Medulla oblongata (tissue), 1 donor: ENCODE results near the gene LRRC8B.
"Not testable (repeated sequence)": the region's sequence is repeated elsewhere in the genome, so short reads cannot be mapped to it uniquely, and the experiment has no call there.

Source experiments
- DNase-seq: peaks from one replicate; pipeline ENCODE4 v3.0.0-alpha.2; 2015; ENCODE audit errors: extremely low spot score

LRRC8B gene

GRCh38 chr1:89524369-89525168, at the start of gene LRRC8B:
Gene LRRC8B (plus strand): TSS chr1:89524829. CDS start chr1:89582651, 57,822 bp downstream.
- peak; percentile 94 for DNase-seq

- no peak for DNase-seq
Measured at GRCh38 chr1:89475269-89475668, 49.4 kb upstream of the LRRC8B start.

GRCh38 chr1:89476072-89476471, 48.6 kb upstream of the LRRC8B start:
- DNase-seq, result no peak

- peak; percentile 95 for DNase-seq
Measured at GRCh38 chr1:89483010-89483756, 41.4 kb upstream of the LRRC8B start.

GRCh38 chr1:89483757-89484077, 40.9 kb upstream of the LRRC8B start:
- no peak for DNase-seq

GRCh38 chr1:89484092-89485038, 40.3 kb upstream of the LRRC8B start:
- DNase-seq, result no peak

- DNase-seq, result no peak
Measured at GRCh38 chr1:89487972-89488371, 36.7 kb upstream of the LRRC8B start.

- no peak for DNase-seq
Measured at GRCh38 chr1:89489047-89489729, 35.4 kb upstream of the LRRC8B start.

GRCh38 chr1:89490389-89490788, 34.2 kb upstream of the LRRC8B start:
- DNase-seq, result no peak

GRCh38 chr1:89499320-89499719, 25.3 kb upstream of the LRRC8B start:
- DNase-seq, result peak; percentile 26

- no peak for DNase-seq
Measured at GRCh38 chr1:89502042-89502441, 22.6 kb upstream of the LRRC8B start.

- DNase-seq, result no peak
Measured at GRCh38 chr1:89502895-89503294, 21.7 kb upstream of the LRRC8B start.

GRCh38 chr1:89503690-89504089, 20.9 kb upstream of the LRRC8B start:
- no peak for DNase-seq

- DNase-seq, result not testable (repeated sequence)
Measured at GRCh38 chr1:89510061-89510460, 14.6 kb upstream of the LRRC8B start.

- DNase-seq, result no peak
Measured at GRCh38 chr1:89512996-89513720, 11.5 kb upstream of the LRRC8B start.

GRCh38 chr1:89516055-89516454, 8.6 kb upstream of the LRRC8B start:
- DNase-seq, result no peak

- peak; percentile 16 for DNase-seq
Measured at GRCh38 chr1:89518221-89518631, 6.4 kb upstream of the LRRC8B start.

GRCh38 chr1:89519779-89520358, 4.8 kb upstream of the LRRC8B start:
- peak; percentile 35 for DNase-seq

- not testable (repeated sequence) for DNase-seq
Measured at GRCh38 chr1:89521977-89522376, 2.7 kb upstream of the LRRC8B start.
